Liver (tissue), 3 donors: ENCODE data around the gene FGD6.

ENCODE experiments used
- ATF3 ChIP-seq: IDR thresholded peaks from 2 replicates; pipeline ENCODE4 v1.6.1; 2016; ENCODE audit warnings: antibody characterized with exemption
- CTCF ChIP-seq: fragments of 150-350 bp; IDR thresholded peaks from 2 replicates; pipeline ENCODE4 v1.5.1; 2017; ENCODE audit warnings: improper control_type of control experiment, low read depth, low read length; ENCODE audit not compliant: missing input control
- GABPA ChIP-seq, 2 donors: IDR thresholded peaks in 1 of 2; conservative IDR thresholded peaks in 1 of 2; 2 replicates each; pipeline ENCODE4 v1.6.1; 2016; ENCODE audit warnings: antibody characterized with exemption in 2 of 2, mild to moderate bottlenecking in 1 of 2, moderate library complexity in 1 of 2
- HNF4A ChIP-seq, 2 donors: conservative IDR thresholded peaks; 2 replicates each; pipeline ENCODE4 v1.6.1; 2016; ENCODE audit warnings: antibody characterized with exemption in 2 of 2, mild to moderate bottlenecking in 2 of 2
- JUND ChIP-seq, 2 donors: IDR thresholded peaks; 2 replicates each; pipeline ENCODE4 v1.6.1; 2016; ENCODE audit warnings: antibody characterized with exemption in 2 of 2
- MAX ChIP-seq: IDR thresholded peaks from 2 replicates; pipeline ENCODE4 v1.6.1; 2016; ENCODE audit warnings: antibody characterized with exemption
- NR2F2 ChIP-seq: IDR thresholded peaks from 2 replicates; pipeline ENCODE4 v1.6.1; 2016; ENCODE audit warnings: antibody characterized with exemption
- RAD21 ChIP-seq, 2 donors: IDR thresholded peaks; 2 replicates each; pipeline ENCODE4 v1.6.1; 2016; ENCODE audit warnings: antibody characterized with exemption in 2 of 2, mild to moderate bottlenecking in 2 of 2
- REST ChIP-seq: IDR thresholded peaks from 2 replicates; pipeline ENCODE4 v1.6.1; 2016; ENCODE audit warnings: antibody characterized with exemption, mild to moderate bottlenecking
- RXRA ChIP-seq, 2 donors: IDR thresholded peaks; 2 replicates each; pipeline ENCODE4 v1.6.1; 2017 to 2018; ENCODE audit warnings: antibody characterized with exemption in 2 of 2, mild to moderate bottlenecking in 1 of 2
- SP1 ChIP-seq: IDR thresholded peaks from 2 replicates; pipeline ENCODE4 v1.6.1; 2018; ENCODE audit warnings: antibody characterized with exemption, mild to moderate bottlenecking
- TAF1 ChIP-seq: conservative IDR thresholded peaks from 2 replicates; pipeline ENCODE4 v1.6.1; 2016; ENCODE audit warnings: antibody characterized with exemption, mild to moderate bottlenecking
- YY1 ChIP-seq: IDR thresholded peaks from 2 replicates; pipeline ENCODE4 v1.6.1; 2016; ENCODE audit warnings: antibody characterized with exemption, mild to moderate bottlenecking
- ZBTB33 ChIP-seq: IDR thresholded peaks from 2 replicates; pipeline ENCODE4 v1.6.1; 2016; ENCODE audit warnings: antibody characterized with exemption
- donor health status: healthy.
- donor health status: healthy.

GRCh38 chr12:95208678-95209077 lies 8.6 kb downstream of the FGD6 start:
- TF ChIP-seq CTCF (no peak), YY1 (no peak), RAD21 (IDR thresholded peaks at IDR 0.05) (no peak), ZBTB33 (no peak), RXRA (IDR thresholded peaks at IDR 0.05) (no peak), TAF1 (no peak), REST (no peak), JUND (IDR thresholded peaks at IDR 0.05) (no peak), ATF3 (no peak), HNF4A (conservative IDR thresholded peaks at IDR 0.05) (no peak), NR2F2 (no peak), MAX (no peak), GABPA (IDR thresholded peaks at IDR 0.05 in 1 of 2, conservative IDR thresholded peaks at IDR 0.05 in 1 of 2) (no peak), SP1 (no peak)
